ENCODE data around the gene CNTNAP2. TPM values are rescaled to one million over a fixed set of nuclear protein-coding genes. Genes with fewer than 3 reads are reported as not detected.

The CNTNAP2 gene
- total RNA-seq, 1 donor, result 0.54 TPM

- no peak for DNase-seq (ENCODE audit: low read depth in 2 of 3, low spot score in 2 of 3)
Measured at GRCh38 chr7:148379677-148380076, 2263.1 kb downstream of the CNTNAP2 start.

- no peak for DNase-seq (ENCODE audit: low read depth in 2 of 3, low spot score in 2 of 3)
Measured at GRCh38 chr7:148380596-148381419, 2264.2 kb downstream of the CNTNAP2 start.

GRCh38 chr7:148382596-148382995 lies 2266.0 kb downstream of the CNTNAP2 start:
- no peak for DNase-seq (ENCODE audit: low read depth in 2 of 3, low spot score in 2 of 3)

- DNase-seq (ENCODE audit: low read depth in 2 of 3, low spot score in 2 of 3), result no peak
Measured at GRCh38 chr7:148383651-148384050, 2267.1 kb downstream of the CNTNAP2 start.

- no peak for DNase-seq (ENCODE audit: low read depth in 2 of 3, low spot score in 2 of 3)
Measured at GRCh38 chr7:148385009-148385682, 2268.5 kb downstream of the CNTNAP2 start.

- DNase-seq (ENCODE audit: low read depth in 2 of 3, low spot score in 2 of 3), result no peak
Measured at GRCh38 chr7:148390381-148390780, 2273.8 kb downstream of the CNTNAP2 start.

GRCh38 chr7:148391591-148391990 lies 2275.0 kb downstream of the CNTNAP2 start:
- no peak for DNase-seq (ENCODE audit: low read depth in 2 of 3, low spot score in 2 of 3)

- DNase-seq (ENCODE audit: low read depth in 2 of 3, low spot score in 2 of 3), result no peak
Measured at GRCh38 chr7:148394582-148394981, 2278.0 kb downstream of the CNTNAP2 start.

GRCh38 chr7:148395352-148395811 lies 2278.8 kb downstream of the CNTNAP2 start:
- DNase-seq (ENCODE audit: low read depth in 2 of 3, low spot score in 2 of 3), result no peak

- DNase-seq (ENCODE audit: low read depth in 2 of 3, low spot score in 2 of 3), result no peak
Measured at GRCh38 chr7:148395990-148396716, 2279.6 kb downstream of the CNTNAP2 start.

- DNase-seq (ENCODE audit: low read depth in 2 of 3, low spot score in 2 of 3), result no peak
Measured at GRCh38 chr7:148397056-148397455, 2280.5 kb downstream of the CNTNAP2 start.

- no peak for DNase-seq (ENCODE audit: low read depth in 2 of 3, low spot score in 2 of 3)
Measured at GRCh38 chr7:148397551-148397950, 2280.9 kb downstream of the CNTNAP2 start.

- DNase-seq (ENCODE audit: low read depth in 2 of 3, low spot score in 2 of 3), result no peak
Measured at GRCh38 chr7:148397985-148398384, 2281.4 kb downstream of the CNTNAP2 start.

- no peak for DNase-seq (ENCODE audit: low read depth in 2 of 3, low spot score in 2 of 3)
Measured at GRCh38 chr7:148398844-148399365, 2282.3 kb downstream of the CNTNAP2 start.

- DNase-seq (ENCODE audit: low read depth in 2 of 3, low spot score in 2 of 3), result no peak
Measured at GRCh38 chr7:148400101-148400500, 2283.5 kb downstream of the CNTNAP2 start.

- DNase-seq (ENCODE audit: low read depth in 2 of 3, low spot score in 2 of 3), result no peak
Measured at GRCh38 chr7:148402159-148402558, 2285.6 kb downstream of the CNTNAP2 start.

- no peak for DNase-seq (ENCODE audit: low read depth in 2 of 3, low spot score in 2 of 3)
Measured at GRCh38 chr7:148403466-148403993, 2286.9 kb downstream of the CNTNAP2 start.

- no peak for DNase-seq (ENCODE audit: low read depth in 2 of 3, low spot score in 2 of 3)
Measured at GRCh38 chr7:148408307-148408706, 2291.7 kb downstream of the CNTNAP2 start.

GRCh38 chr7:148410905-148411304 lies 2294.3 kb downstream of the CNTNAP2 start:
- DNase-seq (ENCODE audit: low read depth in 2 of 3, low spot score in 2 of 3), result no peak

GRCh38 chr7:148412691-148413090 lies 2296.1 kb downstream of the CNTNAP2 start:
- DNase-seq (ENCODE audit: low read depth in 2 of 3, low spot score in 2 of 3), result no peak

Data from hematopoietic multipotent progenitor cell (in vitro differentiated cells).